OCI-LY1 (cell line): ENCODE results near the gene AMPD1.

Source experiments
- EZH2 ChIP-seq: fragments of 200-600 bp; sonication (generic), shearing (Covaris generic); IDR thresholded peaks from 2 replicates; pipeline ENCODE4 v1.8.0; 2017; ENCODE audit warnings: borderline replicate concordance, mixed run types, mild to moderate bottlenecking, antibody characterized with exemption, low read length, moderate library complexity, mixed read lengths
- TF ChIP-seq, protein P1 (sequence below): fragments of 200-600 bp; sonication (generic), shearing (Covaris generic); IDR thresholded peaks from 2 replicates; pipeline ENCODE4 v1.5.1; 2017; ENCODE audit warnings: mild to moderate bottlenecking, antibody characterized with exemption, low read length, moderate library complexity, mixed read lengths

- TF ChIP-seq, protein P1, sequence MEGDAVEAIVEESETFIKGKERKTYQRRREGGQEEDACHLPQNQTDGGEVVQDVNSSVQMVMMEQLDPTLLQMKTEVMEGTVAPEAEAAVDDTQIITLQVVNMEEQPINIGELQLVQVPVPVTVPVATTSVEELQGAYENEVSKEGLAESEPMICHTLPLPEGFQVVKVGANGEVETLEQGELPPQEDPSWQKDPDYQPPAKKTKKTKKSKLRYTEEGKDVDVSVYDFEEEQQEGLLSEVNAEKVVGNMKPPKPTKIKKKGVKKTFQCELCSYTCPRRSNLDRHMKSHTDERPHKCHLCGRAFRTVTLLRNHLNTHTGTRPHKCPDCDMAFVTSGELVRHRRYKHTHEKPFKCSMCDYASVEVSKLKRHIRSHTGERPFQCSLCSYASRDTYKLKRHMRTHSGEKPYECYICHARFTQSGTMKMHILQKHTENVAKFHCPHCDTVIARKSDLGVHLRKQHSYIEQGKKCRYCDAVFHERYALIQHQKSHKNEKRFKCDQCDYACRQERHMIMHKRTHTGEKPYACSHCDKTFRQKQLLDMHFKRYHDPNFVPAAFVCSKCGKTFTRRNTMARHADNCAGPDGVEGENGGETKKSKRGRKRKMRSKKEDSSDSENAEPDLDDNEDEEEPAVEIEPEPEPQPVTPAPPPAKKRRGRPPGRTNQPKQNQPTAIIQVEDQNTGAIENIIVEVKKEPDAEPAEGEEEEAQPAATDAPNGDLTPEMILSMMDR: no peak
- TF ChIP-seq EZH2: no peak
Measured at GRCh38 chr1:114728553-114728952, 33.2 kb upstream of the AMPD1 start.
